Endothelial cell (in vitro differentiated cells): ENCODE data around the gene FXYD4. TPM values are rescaled to one million over a fixed set of nuclear protein-coding genes. Genes with fewer than 3 reads are reported as not detected.
A peak's percentile ranks its signal among the peaks of the same experiment; 100 is the strongest.

Source experiments
- DNase-seq: peaks from one replicate; pipeline ENCODE4 v3.0.0; 2021; ENCODE audit warnings: low spot score
- H3K27ac Mint-ChIP-seq: one replicate; pipeline ENCODE4 v1.8.0; 2021; ENCODE audit warnings: mixed read lengths, inconsistent platforms; ENCODE audit not compliant: unreplicated experiment
- H3K27me3 Mint-ChIP-seq: one replicate; pipeline ENCODE4 v1.8.0; 2021; ENCODE audit warnings: mild to moderate bottlenecking, moderate library complexity, mixed read lengths, inconsistent platforms; ENCODE audit not compliant: unreplicated experiment
- H3K36me3 Mint-ChIP-seq: one replicate; pipeline ENCODE4 v1.8.0; 2021; ENCODE audit warnings: mild to moderate bottlenecking, low read depth, mixed read lengths, inconsistent platforms; ENCODE audit not compliant: unreplicated experiment
- H3K4me1 Mint-ChIP-seq: one replicate; pipeline ENCODE4 v1.8.0; 2021; ENCODE audit warnings: mild to moderate bottlenecking, mixed read lengths, inconsistent platforms; ENCODE audit not compliant: unreplicated experiment
- H3K4me3 Mint-ChIP-seq: one replicate; pipeline ENCODE4 v1.8.0; 2021; ENCODE audit warnings: mild to moderate bottlenecking, mixed read lengths, inconsistent platforms; ENCODE audit not compliant: unreplicated experiment
- H3K9me3 Mint-ChIP-seq: one replicate; pipeline ENCODE4 v1.8.0; 2021; ENCODE audit warnings: mixed read lengths, inconsistent platforms; ENCODE audit not compliant: unreplicated experiment
- total RNA-seq: library from RNA; stranded (reverse); fragmentation: NEBNext Ultra II Directional; extraction: Animal tissue kit (Norgen Biotek cat#: 25700); gene quantifications from one replicate; pipeline ENCODE4 v1.2.1, GENCODE V29; 2021; ENCODE audit not compliant: unreplicated experiment
- TF ChIP-seq, protein P1 (sequence below): fragments of 200-600 bp; sonication (generic); IDR thresholded peaks from one replicate; pipeline ENCODE4 v1.5.0; 2021; ENCODE audit warnings: antibody characterized with exemption; ENCODE audit not compliant: unreplicated experiment

FXYD4 gene
- total RNA-seq, 1 donor from 2014 or later = not detected

GRCh38 chr10:43394868-43395267 lies 23.4 kb downstream of the FXYD4 start:
- TF ChIP-seq, protein P1, sequence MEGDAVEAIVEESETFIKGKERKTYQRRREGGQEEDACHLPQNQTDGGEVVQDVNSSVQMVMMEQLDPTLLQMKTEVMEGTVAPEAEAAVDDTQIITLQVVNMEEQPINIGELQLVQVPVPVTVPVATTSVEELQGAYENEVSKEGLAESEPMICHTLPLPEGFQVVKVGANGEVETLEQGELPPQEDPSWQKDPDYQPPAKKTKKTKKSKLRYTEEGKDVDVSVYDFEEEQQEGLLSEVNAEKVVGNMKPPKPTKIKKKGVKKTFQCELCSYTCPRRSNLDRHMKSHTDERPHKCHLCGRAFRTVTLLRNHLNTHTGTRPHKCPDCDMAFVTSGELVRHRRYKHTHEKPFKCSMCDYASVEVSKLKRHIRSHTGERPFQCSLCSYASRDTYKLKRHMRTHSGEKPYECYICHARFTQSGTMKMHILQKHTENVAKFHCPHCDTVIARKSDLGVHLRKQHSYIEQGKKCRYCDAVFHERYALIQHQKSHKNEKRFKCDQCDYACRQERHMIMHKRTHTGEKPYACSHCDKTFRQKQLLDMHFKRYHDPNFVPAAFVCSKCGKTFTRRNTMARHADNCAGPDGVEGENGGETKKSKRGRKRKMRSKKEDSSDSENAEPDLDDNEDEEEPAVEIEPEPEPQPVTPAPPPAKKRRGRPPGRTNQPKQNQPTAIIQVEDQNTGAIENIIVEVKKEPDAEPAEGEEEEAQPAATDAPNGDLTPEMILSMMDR = no peak
- Mint-ChIP-seq H3K4me3 (peak overlapping the region; percentile 92), H3K36me3 (peaks cover 27% of the 10 kb centered on the region)

GRCh38 chr10:43395571-43396060 lies 24.2 kb downstream of the FXYD4 start:
- Mint-ChIP-seq H3K27me3 (peaks cover 10% of the 10 kb centered on the region), H3K4me3 (peak overlapping the region; percentile 92), H3K4me1 (peaks cover 31% of the 10 kb centered on the region), H3K36me3 (peaks cover 22% of the 10 kb centered on the region), H3K9me3 (no peaks in the 10 kb centered on the region), H3K27ac (peak overlapping the region; percentile 91)
- DNase-seq = peak; percentile 25
- TF ChIP-seq, protein P1 = no peak

More at GRCh38 chr10:43394868-43395267, 23.4 kb downstream of the FXYD4 start:
- no peaks in the 10 kb centered on the region for H3K9me3 Mint-ChIP-seq
- DNase-seq = no peak
- H3K27ac Mint-ChIP-seq = peak overlapping the region; percentile 48
- H3K27me3 Mint-ChIP-seq = peaks cover 10% of the 10 kb centered on the region
- H3K4me1 Mint-ChIP-seq = peaks cover 35% of the 10 kb centered on the region

DNA sequence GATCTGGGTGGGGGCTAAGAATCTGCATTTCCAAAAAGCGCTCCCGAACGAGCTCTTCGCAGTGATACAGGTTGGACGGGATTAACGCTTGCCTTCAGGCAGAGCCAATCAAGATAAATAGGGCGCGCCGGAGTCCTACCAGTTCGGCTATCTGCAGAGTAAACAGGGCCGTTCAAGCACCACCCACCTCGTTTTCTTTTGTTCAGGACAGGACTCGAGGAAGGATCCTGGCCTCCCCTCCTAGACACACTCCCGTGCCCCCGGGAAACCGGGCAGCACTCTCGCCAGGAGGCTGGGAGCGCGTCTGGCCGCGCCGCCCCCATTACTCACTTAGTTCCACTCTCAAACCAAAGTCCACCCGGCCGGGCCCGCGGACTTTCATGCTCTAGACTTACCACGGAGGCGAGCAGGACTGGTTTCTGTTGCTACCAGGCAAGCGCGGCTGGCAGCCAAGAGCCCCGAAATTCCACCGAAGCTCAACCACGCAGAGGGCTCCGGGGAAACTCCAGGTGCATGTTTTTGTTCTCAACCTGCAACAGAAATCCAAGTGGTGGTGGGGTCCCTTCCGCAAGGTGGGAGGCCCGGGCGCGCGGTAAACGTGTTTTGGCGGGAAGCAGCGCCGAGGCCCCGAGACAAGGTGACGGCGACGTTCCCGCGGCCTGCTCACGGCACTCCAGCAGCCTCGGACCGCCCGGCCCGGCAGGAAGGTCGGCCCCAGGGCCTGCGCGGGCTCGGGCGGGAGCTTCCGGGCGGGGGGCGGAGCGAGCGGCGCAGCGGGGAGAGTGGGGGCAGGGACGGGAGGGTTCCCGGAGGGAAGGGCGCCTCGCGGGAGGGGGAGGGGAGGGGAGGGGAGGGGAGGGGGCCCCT lies 24.9 kb downstream of the FXYD4 start:
- TF ChIP-seq, protein P1 = no peak
- DNase-seq = peak; percentile 80
- Mint-ChIP-seq H3K27ac (peak overlapping the region; percentile 91), H3K36me3 (peaks cover 21% of the 10 kb centered on the region), H3K4me1 (peaks cover 34% of the 10 kb centered on the region), H3K27me3 (peaks cover 10% of the 10 kb centered on the region), H3K9me3 (no peaks in the 10 kb centered on the region), H3K4me3 (peak overlapping the region; percentile 92)

- TF ChIP-seq, protein P1 = no peak
- H3K27ac Mint-ChIP-seq = peak overlapping the region; percentile 97
- H3K4me1 Mint-ChIP-seq = peaks cover 37% of the 10 kb centered on the region
- H3K36me3 Mint-ChIP-seq = peaks cover 15% of the 10 kb centered on the region
- peak; percentile 86 for DNase-seq
- no peaks in the 10 kb centered on the region for H3K9me3 Mint-ChIP-seq
- peaks cover 12% of the 10 kb centered on the region for H3K27me3 Mint-ChIP-seq
- H3K4me3 Mint-ChIP-seq = peak overlapping the region; percentile 94
Measured at GRCh38 chr10:43396928-43397624, 25.6 kb downstream of the FXYD4 start.
